HG03039 (cell line): ENCODE measurements around the gene BAAT.
"Not testable (repeated sequence)": the region's sequence is repeated elsewhere in the genome, so short reads cannot be mapped to it uniquely, and the experiment has no call there.

Source experiments
- ATAC-seq: cut with Tn5 transposase; IDR thresholded peaks from one replicate; pipeline ENCODE4 v1.9.1; 2021; ENCODE audit warnings: mild to moderate bottlenecking, moderate library complexity; ENCODE audit not compliant: unreplicated experiment

Gene BAAT

DNA sequence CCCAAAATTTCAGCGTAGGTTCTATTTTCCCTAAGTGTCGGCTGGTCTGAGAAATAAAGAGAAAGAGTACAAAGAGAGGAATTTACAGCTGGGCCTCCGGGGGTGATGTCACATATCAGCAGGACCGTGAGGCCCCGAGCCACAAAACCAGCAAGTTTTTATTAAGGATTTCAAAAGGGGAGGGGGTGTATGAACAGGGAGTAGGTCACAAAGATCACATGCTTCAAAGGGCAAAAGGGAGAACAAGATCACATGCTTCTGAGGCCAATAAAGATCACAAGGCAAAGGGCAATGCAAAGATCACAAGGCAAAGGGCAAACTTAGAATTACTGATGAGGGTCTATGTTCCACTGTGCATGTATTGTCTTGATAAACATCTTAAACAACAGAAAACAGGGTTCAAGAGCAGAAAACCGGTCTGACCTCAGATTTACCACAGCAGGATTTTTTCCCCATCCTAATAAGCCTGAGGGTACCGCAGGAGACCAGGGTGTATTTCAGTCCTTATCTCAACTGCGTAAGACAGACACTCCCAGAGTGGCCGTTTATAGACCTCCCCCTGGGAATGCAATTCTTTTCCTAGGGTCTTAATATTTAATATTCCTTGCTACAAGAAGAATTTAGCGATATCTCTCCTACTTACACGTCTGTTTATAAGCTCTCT is at the start of gene BAAT:
Gene BAAT (minus strand): TSS at position 134 of the 664 bp plus-strand sequence. CDS start 13,602 bp downstream, outside the sequence.
- ATAC-seq: not testable (repeated sequence)

- ATAC-seq: no peak
Observed at GRCh38 chr9:101433229-101433628, 48.4 kb upstream of the BAAT start.

GRCh38 chr9:101432740-101433139 is 47.9 kb upstream of the BAAT start:
- ATAC-seq: no peak

DNA sequence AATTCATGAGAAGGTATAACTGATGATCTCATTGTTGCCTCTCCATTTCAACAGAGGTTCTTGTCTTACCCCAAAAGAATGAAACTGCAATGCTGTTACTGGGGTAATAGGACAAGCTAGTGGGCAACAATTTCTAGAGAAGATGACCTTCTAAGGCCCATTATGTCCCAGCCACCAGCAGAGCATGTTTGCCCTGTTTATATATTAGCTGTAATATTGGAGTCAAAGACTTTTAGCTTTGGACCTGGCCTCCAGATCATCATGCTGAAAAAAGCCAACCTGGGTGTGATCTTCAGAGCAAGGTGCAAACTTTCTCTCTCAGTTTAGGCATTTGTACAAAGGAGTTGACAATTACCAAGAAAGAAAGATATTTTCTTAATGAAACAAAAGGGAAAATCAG is 47.4 kb upstream of the BAAT start:
- no peak for ATAC-seq

DNA sequence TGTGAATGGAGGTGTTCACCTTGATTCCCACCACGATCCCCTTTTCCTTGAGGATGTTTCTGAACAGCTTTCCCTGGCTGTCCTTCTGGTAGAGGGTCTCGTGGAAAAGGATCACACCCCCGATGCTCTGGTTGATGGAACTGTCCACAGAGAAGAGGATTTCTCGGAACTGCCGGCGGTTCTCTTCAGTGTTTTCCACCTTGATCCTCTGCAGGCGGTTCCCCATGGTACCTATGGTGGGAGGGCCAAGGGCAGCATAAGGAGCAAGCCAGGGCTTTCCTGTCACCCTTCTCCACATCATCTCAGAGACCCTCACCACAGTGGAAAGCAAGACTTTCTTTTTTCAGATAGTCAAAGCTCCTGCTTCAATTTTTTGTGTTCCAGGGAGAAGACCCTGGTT is 44.9 kb upstream of the BAAT start:
- no peak for ATAC-seq

- ATAC-seq: no peak
Observed at GRCh38 chr9:101428909-101429308, 44.1 kb upstream of the BAAT start.

GRCh38 chr9:101427957-101428655 is 43.3 kb upstream of the BAAT start:
- no peak for ATAC-seq

GRCh38 chr9:101427358-101427757 is 42.6 kb upstream of the BAAT start:
- ATAC-seq: no peak

DNA sequence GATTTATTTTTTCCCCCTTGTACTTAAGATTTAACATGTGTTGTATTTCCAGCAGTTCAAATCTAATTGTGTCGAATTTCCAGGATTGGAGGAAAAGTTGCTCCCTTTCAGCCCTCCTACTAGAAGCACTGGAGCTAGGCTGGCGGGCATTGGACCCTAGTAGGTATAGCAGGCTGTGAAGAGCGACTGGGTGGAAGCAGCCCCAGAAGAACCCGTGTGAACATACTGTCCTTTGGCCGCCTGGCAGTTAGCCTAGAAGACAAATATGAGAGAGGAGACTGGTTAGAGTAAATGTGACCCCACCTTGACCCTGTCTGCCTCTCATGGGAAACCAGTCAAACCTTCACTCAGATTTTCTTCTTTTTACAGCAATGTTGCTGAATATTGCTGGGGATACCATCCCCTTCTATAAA is 36.9 kb upstream of the BAAT start:
- no peak for ATAC-seq

DNA sequence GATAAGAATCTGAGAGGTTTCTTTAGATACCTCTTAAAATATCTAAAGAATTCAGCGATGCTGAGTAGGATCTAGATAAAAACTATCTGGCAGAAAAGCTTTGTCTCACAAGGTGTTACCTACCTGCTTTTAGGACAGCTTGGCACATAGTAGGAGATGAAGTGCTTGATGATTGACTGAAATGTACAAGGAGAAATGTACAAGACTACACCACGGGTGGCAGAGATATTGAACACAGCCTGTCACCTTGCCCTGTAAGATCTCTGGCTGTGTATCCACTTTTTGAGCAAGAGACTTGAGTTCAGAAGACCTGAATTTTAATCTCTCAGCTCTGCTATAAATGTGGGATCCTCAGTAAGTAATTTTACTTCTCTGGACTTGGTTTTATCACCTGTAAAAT is 35.1 kb upstream of the BAAT start:
- no peak for ATAC-seq

GRCh38 chr9:101418518-101419430 is 34.0 kb upstream of the BAAT start:
- ATAC-seq: no peak

DNA sequence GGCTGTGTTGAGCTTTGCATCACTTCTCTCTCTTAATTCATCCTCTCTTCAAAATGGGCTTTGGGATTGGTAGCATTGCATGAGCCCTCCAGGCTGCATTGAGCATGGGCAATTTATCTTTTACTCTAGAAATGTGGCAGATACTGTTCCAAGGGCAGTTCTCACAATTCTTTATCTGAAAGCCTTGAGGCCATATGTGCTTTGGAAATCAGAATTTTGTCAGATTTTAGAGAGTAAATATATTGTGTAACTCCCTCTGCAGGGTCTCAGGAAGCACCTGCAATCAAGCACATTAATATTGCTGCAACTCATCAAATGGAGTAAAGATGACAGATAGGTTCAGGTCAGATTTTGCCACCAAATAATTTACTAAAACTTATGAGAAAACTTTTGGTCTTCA is 33.2 kb upstream of the BAAT start:
- no peak for ATAC-seq

- ATAC-seq: no peak
Observed at GRCh38 chr9:101417389-101417788, 32.6 kb upstream of the BAAT start.

- ATAC-seq: no peak
Observed at GRCh38 chr9:101415578-101415977, 30.8 kb upstream of the BAAT start.

DNA sequence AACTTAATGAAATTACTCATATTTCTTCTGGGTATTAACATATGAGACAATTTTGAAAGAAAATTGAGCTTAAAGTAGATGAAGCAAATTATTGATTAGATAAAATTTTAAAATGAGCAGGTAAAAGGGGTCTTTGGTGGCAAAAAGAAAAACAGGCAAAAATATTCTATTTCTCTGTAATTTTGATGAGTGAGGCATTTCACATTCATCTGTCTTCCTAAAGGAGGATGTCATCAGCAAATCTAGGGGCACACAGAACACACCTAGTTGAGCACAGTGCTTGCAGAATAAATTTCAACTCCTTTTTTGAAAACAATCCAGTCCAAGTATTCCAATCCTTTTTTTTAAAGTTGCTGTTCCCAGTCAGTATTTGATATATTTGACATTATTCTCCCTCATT is 30.0 kb upstream of the BAAT start:
- ATAC-seq: no peak

DNA sequence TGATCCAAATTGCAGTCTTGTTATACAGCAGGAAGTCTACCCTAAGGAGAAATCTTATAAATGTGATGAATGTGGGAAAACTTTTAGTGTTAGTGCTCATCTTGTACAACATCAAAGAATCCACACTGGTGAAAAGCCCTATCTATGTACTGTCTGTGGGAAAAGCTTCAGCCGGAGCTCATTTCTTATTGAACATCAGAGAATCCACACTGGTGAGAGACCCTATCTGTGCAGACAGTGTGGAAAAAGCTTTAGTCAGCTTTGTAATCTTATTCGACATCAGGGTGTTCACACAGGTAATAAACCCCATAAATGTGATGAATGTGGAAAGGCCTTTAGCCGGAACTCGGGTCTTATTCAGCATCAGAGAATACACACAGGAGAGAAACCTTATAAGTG is 24.3 kb upstream of the BAAT start:
- no peak for ATAC-seq

DNA sequence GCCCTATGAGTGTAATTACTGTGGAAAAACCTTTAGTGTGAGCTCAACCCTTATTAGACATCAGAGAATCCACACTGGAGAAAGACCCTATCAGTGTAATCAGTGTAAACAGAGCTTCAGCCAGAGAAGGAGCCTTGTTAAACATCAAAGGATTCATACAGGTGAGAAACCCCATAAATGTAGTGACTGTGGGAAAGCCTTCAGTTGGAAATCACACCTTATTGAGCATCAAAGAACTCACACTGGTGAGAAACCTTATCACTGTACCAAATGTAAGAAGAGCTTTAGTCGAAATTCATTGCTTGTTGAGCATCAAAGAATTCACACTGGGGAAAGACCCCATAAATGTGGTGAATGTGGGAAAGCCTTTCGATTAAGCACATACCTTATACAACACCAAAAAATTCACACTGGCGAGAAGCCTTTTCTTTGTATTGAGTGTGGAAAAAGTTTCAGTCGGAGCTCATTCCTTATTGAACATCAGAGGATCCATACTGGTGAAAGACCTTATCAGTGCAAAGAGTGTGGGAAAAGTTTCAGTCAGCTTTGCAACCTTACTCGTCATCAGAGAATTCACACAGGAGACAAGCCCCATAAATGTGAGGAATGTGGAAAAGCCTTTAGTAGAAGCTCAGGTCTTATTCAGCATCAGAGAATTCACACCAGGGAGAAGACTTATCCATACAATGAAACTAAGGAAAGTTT is 23.7 kb upstream of the BAAT start:
- ATAC-seq: no peak

GRCh38 chr9:101403516-101404285 is 18.9 kb upstream of the BAAT start:
- no peak for ATAC-seq

- ATAC-seq: no peak
Observed at GRCh38 chr9:101400120-101400519, 15.3 kb upstream of the BAAT start.

- no peak for ATAC-seq
Observed at GRCh38 chr9:101399643-101399970, 14.8 kb upstream of the BAAT start.
